NCI-H510A treated with DMSO at 0.1 percent for 48 hours (cell line): ENCODE results near the gene SLC23A2.
"Not testable (repeated sequence)": the region's sequence is repeated elsewhere in the genome, so short reads cannot be mapped to it uniquely, and the experiment has no call there.

Experiments
- DNase-seq: peaks from one replicate; lab custom pipeline; 2025; lab: John Stamatoyannopoulos, UW

SLC23A2 gene

DNA sequence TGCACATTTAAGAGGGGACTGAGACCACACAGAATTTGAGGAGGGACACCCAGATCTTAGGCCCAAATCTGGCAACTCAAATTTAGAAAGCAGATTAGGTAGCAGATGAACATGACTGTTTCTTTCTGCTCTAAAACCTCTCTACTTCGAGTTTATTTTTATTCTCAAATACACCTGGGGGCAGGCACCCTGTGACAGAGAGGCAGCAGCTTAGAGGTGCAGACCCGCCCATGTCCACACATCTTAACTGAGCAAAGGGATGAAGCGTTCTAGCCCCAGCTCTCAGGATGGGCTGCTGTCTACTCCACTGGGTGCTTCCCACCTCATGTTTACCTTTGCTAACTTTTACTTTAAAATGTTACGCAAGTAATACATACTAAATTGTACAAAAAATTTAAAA is 125.0 kb downstream of the SLC23A2 start:
- DNase-seq, result no peak

GRCh38 chr20:4875578-4876067 is 125.7 kb downstream of the SLC23A2 start:
- DNase-seq, result peak; percentile 96

DNA sequence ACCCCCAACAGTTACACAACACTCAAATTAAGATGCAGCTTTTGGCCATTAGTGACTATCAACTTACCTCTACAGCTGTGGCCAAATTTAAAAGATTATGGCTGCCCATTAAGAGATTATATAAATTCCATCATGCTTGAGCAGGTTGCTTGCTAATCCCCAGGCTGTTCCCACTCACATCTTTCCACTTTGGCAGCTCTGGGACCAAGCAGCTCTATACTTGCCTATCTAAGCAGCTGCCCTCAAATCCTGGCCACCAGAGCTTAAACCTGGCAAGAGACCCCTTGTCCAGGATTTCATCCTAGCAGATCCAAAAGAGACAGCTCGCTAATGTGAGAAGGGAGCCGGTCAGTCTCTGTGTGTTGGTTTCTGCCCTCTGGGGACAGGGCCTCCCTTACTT is 127.9 kb downstream of the SLC23A2 start:
- DNase-seq, result no peak

- DNase-seq, result no peak
Observed at GRCh38 chr20:4871486-4871885, 129.8 kb downstream of the SLC23A2 start.

DNA sequence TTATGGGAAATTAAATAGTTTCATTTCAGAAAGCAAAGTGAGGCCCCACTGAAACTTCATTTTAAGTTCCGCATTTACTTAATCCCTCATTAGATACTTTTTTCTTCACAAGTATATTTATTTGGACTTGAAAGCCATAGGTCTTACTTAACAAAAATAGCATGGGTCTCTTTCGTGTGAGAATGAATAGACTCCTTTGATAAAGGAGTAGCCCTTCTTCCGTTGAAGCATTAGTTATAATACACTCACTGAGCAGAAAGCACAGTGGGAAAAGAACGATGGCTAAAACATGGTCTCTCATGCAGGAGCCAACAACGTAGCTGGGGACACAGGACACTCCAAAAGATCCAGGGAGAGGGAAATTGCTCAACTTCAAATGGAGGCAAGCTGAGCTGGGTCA is 130.4 kb downstream of the SLC23A2 start:
- DNase-seq, result no peak

DNA sequence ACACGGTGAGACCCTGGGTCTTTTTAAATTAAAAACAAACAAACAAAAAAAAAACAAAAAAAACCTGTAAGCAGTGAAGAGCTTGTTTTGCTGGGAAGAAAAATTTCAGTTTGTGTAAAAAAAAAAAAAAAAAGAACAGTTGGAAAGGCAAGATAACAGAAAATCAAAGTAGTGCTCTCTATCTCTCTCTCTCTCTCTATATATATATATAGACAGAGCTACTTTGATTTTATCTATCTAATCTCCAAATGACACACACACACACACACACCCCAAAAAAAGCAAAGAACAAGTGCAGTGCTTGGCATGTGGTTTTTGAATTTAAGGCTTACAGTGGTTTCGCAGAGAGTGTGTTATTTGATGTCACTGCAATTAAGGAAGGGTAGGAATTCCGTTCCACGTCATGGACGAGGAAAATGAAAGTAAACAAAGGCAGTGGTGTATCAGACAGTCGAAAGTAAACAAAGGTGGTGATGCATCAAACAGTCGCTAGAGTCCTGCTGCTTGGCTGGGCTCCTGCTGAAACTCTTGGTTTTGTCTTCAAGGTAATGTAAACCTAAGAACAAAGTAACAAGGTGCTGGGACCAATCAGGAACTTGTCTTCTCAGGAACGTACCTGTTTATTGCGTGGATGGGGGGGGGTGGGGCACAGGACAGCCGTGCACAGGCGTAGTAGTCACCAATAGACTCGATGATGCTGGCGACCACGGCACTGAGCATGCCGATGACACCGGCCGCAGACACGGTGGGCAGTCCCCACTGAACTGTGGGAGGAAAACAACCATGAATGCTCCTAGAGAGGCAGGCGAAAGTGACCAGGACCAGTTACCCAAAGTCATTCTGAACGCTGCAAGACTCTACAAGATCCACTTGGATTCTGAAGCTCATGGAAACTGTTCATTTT is 131.8 kb downstream of the SLC23A2 start:
- DNase-seq, result peak; percentile 81

DNA sequence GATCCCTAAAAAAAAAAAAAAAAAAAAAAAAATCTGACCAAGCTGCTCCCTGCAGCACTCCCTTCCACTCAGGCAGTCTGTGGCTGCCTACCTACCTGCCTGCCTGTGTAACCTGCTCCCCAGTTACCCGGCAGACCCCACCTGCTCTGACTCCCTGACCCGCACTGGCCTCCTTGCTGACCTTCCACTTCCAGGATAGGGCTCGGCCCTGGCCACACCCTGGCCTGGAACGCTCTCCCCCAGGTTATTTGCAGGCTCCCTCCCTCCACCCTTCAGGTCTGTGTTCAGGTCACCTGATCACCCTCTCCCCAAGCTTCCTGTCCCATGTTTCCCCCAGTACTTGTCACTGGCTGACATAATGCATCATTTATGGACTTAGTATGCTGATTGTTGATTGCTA is 134.3 kb downstream of the SLC23A2 start:
- no peak for DNase-seq

DNA sequence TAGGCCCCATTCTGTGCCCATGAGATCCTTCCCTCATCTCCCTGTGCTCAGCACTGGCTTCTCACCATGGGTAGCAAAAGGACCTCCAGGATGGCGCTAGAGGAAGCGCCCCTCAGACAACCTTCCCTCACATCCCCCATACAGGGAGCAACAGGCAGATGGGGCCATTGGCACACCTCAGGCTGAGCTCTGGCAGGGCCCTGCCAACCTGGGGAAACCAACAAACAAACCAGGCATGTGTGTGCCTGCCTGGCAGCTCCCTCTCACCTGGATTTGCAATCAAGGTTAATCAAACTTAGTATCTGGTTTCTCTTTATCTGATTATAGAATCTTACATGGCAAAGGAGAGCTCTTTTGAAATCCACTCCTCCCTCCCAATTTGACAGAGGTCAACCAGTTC is 134.9 kb downstream of the SLC23A2 start:
- no peak for DNase-seq

- no peak for DNase-seq
Observed at GRCh38 chr20:4864311-4864752, 137.0 kb downstream of the SLC23A2 start.

DNA sequence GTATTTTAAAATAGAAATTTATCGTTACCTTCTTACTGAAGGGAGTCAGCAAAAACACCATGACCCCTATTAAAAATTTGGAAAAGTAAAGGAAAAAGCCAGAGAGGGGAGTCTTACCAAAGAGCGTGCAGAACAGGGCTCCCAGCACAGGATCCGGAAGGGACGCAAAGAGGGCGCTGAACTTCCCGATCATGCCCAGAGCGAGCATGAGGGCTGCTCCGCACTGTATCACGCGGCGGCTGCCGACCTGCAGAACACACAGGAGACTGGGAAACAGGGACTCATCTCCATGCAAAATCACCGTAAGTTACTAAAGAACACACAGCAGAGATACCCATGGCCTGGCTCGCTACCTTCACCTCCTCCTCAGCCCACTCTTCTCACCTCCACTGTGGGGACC is 138.6 kb downstream of the SLC23A2 start:
- no peak for DNase-seq

DNA sequence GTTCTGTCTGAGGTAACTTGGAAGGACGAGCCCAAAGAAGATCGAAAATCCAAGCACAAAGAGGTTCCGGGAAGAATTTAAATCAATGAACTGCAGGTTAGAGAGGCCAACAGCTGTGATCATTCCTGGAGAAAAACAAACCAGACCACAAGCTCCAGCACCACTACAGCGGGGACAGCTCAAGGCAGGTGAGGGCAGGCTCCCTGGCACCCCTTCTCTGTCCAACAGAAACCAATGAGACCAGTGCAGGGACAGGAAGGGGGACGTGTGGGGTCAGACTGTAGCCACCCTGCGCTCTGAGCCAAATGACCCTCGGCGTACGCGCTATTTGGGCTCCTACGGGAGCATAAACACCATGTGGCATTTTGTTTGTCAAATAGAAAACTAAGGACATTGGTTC is 139.3 kb downstream of the SLC23A2 start:
- no peak for DNase-seq

GRCh38 chr20:4858000-4858399 is 143.3 kb downstream of the SLC23A2 start:
- DNase-seq, result no peak

- no peak for DNase-seq
Observed at GRCh38 chr20:4856022-4856755, 145.1 kb downstream of the SLC23A2 start.

GRCh38 chr20:4855555-4855954 is 145.8 kb downstream of the SLC23A2 start:
- no peak for DNase-seq

GRCh38 chr20:4855097-4855496 is 146.2 kb downstream of the SLC23A2 start:
- DNase-seq, result no peak

DNA sequence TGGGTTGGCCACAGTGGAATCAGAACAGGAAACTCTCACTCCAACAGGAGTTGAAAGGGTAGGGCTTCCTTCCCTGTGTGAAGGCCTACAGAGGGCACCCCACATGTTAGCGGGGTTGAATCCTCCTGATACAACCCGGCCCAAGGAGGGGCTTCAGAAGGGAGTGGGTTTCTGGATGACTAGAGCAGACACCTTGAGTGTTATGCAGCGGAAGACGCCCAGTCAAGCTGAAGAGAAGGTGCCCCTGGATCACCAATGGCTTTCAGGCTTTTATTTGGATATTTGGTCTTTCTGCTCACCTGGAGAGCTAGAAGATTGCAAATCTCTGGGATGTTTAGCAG is 146.8 kb downstream of the SLC23A2 start:
- DNase-seq, result no peak

DNA sequence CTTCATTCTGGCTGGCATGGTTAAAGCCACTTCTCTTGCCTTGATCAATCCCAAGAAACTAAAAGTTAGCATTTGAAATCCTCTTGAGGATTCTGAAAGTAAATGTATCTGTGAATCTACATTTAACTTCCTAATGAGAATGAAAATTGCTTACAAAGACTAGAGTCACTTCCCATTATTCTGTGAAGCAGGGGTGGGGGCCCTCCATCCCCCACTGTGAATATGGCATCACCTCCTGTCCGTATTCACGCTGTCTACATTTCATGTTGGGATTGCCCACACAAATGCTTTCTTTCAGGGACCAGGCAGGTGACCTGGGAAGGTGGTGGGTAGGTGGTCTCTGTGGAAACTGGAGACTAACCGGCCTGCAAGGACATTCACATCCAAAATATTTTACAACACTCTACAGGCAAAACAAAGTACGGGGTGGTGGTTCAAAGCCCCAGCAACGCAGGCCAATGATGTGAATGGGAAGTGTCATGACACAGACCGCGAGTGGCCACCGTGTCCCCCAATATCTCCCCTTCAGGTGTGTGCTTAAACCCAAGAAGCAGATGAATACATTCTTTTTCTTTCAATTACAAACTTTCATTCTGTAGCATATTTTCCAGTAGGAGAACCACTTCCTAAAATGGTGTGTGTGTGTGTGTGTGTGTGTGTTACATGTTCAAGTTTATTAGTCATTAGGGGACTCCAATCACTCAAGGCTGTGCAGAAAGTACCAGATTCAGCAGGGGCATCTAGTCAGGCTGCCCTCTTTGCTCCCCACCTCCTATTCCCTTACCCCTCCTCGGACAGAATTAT is 147.4 kb downstream of the SLC23A2 start:
- DNase-seq, result no peak

GRCh38 chr20:4853004-4853403 is 148.3 kb downstream of the SLC23A2 start:
- DNase-seq, result no peak

DNA sequence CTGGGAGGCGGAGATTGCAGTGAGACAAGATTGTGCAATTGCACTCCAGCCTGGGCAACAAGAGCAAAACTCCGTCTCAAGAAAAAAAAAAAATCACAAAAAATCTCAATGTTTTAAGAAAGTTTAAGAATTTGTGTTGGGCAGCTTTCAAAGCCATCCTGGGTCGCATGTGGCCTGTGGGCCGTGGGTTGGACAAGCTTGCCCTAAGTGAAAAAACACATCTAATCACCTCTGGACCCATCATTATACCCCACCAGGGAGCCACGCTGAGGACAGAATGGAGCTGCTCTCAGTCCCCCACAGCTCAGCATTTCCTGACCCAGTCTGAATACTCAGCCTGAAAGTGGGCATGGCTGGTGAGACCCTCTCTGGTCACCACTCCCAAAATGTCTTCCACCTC is 150.3 kb downstream of the SLC23A2 start:
- no peak for DNase-seq

GRCh38 chr20:4848829-4849228 is 152.5 kb downstream of the SLC23A2 start:
- not testable (repeated sequence) for DNase-seq

- DNase-seq, result no peak
Observed at GRCh38 chr20:4848041-4848440, 153.3 kb downstream of the SLC23A2 start.

DNA sequence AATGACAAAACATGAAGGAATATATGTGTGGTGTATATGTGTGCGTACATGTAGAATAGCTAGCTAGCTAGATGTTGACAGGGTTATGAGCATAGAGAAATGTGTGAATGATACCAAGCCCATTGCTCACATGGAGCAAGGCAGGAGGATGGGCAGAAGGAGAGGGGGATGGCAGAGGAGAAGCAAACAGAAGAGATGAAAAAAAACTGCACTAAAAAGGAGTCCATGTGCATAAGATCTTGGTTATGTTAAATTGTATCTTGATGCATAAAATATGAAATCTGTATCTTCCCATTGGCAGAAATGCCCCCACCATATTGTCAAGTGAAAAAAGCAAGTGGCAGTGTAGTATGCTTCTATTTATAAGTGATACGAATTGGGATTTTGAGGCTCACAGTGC is 154.5 kb downstream of the SLC23A2 start:
- no peak for DNase-seq
